Measurements from ENCODE around the gene TLL2.

GRCh38 chr10:96532523-96532922, 18.8 kb upstream of the TLL2 start:
- TF ChIP-seq CTCF (IDR thresholded peaks at IDR 0.05) (no peak), POLR2A (IDR thresholded peaks at IDR 0.05) (no peak)

Data from adrenal gland (tissue), 5 donors.